Measurements from ENCODE around the gene PPP1R3C. TPM values are rescaled to one million over a fixed set of nuclear protein-coding genes. Genes with fewer than 3 reads are reported as not detected.

PPP1R3C gene
- total RNA-seq = 6.0 and 16.9 TPM in 2 replicates

GRCh38 chr10:91632671-91633550 lies at the start of gene PPP1R3C:
PPP1R3C (minus strand) TSS chr10:91633071; CDS start chr10:91632969, 102 bp downstream.

Other genes with a start within 250 kb of the PPP1R3C start
- 1.7 and 2.4 TPM in 2 replicates for gene HECTD2, start 222.7 kb downstream of the PPP1R3C start, total RNA-seq
- 60.2 and 61.8 TPM in 2 replicates for gene TNKS2, start 165.4 kb upstream of the PPP1R3C start, total RNA-seq

Data from tracheal epithelial cell (primary cell).